Hepatocyte (in vitro differentiated cells): ENCODE data around the gene ICAM1.

Source experiments
- CTCF ChIP-seq: fragments of 200-600 bp; sonication (generic); IDR thresholded peaks from 2 replicates; pipeline ENCODE4 v1.5.1; 2016; ENCODE audit warnings: antibody characterized with exemption, mild to moderate bottlenecking; ENCODE audit not compliant: poor library complexity
- EZH2 ChIP-seq: fragments of 200-600 bp; sonication (generic); IDR thresholded peaks from 2 replicates; pipeline ENCODE4 v1.6.1; 2016; ENCODE audit warnings: antibody characterized with exemption, mild to moderate bottlenecking, borderline replicate concordance

- TF ChIP-seq CTCF (no peak), EZH2 (no peak)
These were observed 14.4 kb upstream of the ICAM1 start for GRCh38 chr19:10256551-10256950.
